Spinal cord (tissue), 10 donors: ENCODE results near the gene PDE6C. TPM values are rescaled to one million over a fixed set of nuclear protein-coding genes. Genes with fewer than 3 reads are reported as not detected.

Experiments
- DNase-seq, 6 donors: peaks; one replicate each; pipeline versions ENCODE4 v3.0.0 to v3.0.0-alpha.2; 2013 to 2015; ENCODE audit warnings: low spot score in 6 of 6, low read depth in 4 of 6
- H3K27ac ChIP-seq: one replicate; pipeline ENCODE4 v1.5.1; 2013; ENCODE audit warnings: low read depth, low read length, control low read depth
- H3K27me3 ChIP-seq: one replicate; pipeline ENCODE4 v1.6.1; 2013; ENCODE audit warnings: low read length; ENCODE audit not compliant: control insufficient read depth, insufficient read depth
- H3K36me3 ChIP-seq: one replicate; pipeline ENCODE4 v1.6.1; 2013; ENCODE audit warnings: low read length; ENCODE audit not compliant: control insufficient read depth, insufficient read depth
- H3K4me1 ChIP-seq: one replicate; pipeline ENCODE4 v1.6.1; 2013; ENCODE audit warnings: low read length; ENCODE audit not compliant: control insufficient read depth, insufficient read depth
- H3K4me3 ChIP-seq: one replicate; pipeline ENCODE4 v1.5.1; 2013; ENCODE audit warnings: low read depth, low read length, control low read depth
- H3K9me3 ChIP-seq: one replicate; pipeline ENCODE4 v1.6.1; 2013; ENCODE audit warnings: low read length; ENCODE audit not compliant: control insufficient read depth, insufficient read depth
- WGBS: methylation state at CpG from one replicate; pipeline ENCODE4 v1.1.5; 2013; ENCODE audit warnings: missing lambda C conversion rate; ENCODE audit not compliant: insufficient coverage; 5-methylcytosine and 5-hydroxymethylcytosine counted together
- polyA plus RNA-seq, 2 donors: library from polyadenylated mRNA; unstranded; fragments of 120-200 nt; gene quantifications; one replicate each; pipeline ENCODE4 v1.2.1, GENCODE V29; 2013; ENCODE audit not compliant: insufficient read length in 2 of 2
- total RNA-seq, 2 donors: library from RNA; depleted of rRNA in 1 of 2; stranded (reverse); fragments of 120-200 nt in 1 of 2; fragments of >200 nt in 1 of 2; gene quantifications; one replicate each; pipeline versions ENCODE4 v1.2.3 to v1.2.4, GENCODE V29; 2013 to 2014
- donor health status: healthy.

PDE6C gene
- total and polyA plus RNA-seq, 4 donors, result 0.82 to 3.5 TPM; not detected in 2

DNA sequence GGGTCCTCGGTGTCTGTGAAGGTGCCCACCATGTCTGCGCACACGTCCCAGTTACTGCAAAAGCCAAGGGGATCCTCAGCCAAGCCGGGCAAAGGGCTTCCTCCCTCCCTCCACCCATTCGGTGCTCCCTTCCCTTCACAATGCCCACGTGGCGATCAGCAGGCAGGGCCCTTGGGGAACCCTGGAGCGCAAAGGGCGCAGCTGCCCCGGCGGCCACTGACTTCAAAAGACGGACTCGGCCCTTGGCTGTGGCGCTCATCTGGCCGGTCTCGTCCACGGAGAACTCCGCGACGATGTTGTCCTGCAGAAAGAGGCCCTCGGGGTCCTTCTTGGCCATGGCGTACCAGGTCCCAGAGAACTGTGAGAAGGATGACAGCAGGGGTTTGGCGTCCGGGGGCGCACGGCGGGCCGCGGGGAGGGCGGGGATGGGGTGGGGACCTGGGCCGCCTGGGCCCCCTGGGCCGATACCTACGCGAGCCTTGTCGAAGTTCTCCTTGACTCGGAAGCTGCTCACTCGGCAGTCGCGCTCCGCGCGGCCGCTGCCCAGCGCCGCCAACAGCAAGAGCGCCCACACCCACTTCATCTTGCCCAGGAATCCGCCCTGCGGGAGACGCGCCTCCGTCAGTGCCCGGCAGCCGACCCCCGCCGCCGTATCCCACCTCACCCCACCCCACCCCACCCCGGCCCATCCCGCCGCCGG, 11.7 kb upstream of the PDE6C start:
- Histone ChIP-seq H3K36me3 (no peaks in the 10 kb centered on the region), H3K27ac (no peak overlapping the region), H3K4me1 (peaks cover 13% of the 10 kb centered on the region), H3K27me3 (peaks cover 45% of the 10 kb centered on the region), H3K4me3 (no peak overlapping the region), H3K9me3 (no peaks in the 10 kb centered on the region)
- peak in 2 of 6 donors; percentile 41 to 50 for DNase-seq
- WGBS, result 9% methylated on average over 53 of the region's 60 CpGs

DNA sequence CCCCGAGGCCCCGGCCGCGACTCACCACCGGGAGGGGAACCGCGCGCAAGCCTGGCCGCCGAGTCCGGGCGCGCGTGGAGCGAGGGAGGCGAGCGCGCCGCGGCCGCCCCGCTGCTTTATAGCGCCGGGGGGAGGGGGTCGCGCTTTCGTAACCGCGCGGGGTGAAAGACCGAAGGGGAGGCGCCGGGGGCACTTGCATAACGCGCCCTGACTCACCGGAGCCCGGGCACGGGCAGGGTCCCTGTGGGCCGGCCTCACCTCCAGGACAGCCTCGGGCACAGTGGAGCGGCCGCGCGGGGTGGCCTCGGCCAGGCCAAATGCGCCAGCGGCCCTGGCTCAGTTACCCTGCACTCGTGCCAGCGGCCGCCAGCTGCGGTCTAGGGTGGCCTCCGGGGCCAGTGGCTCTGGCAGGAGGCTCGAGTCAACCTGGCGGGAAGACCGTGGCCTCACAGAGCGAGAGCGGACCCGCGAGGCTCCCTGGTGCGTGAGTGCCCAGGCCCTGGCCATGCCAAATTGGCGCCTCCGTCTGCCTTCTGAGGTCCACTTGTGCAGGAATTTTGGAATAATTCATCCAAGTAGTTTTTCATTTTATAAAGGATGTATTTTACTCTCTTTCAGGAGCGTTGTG, 11.1 kb upstream of the PDE6C start, which contains the start of gene RBP4:
RBP4 (minus strand) TSS at position 90 of the 628 bp plus-strand sequence. CDS start 207 bp downstream, outside the sequence.
- under 1% methylated on average over 61 of the region's 63 CpGs for WGBS
- H3K27ac ChIP-seq, result no peak within 1 kb of the TSS

DNA sequence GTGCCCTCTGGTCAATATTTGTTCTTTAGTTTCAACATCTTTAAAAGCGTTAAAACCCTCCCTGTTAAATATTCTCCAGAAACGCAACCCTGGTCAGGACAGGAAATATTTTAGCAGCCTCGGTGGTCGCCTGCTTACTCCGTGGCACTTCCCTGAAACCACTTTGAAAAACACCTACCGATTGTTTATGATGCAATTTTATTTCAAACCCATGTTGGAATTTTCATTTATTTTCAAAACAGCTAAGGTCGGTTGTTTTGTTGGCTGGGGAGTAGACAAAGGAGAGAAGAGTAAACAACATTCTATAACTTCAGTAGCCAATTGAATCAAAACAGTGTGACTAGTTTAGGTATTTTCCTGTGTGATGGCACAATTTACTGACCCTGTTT, 10.6 kb upstream of the PDE6C start:
- Histone ChIP-seq H3K36me3 (no peaks in the 10 kb centered on the region), H3K4me1 (peaks cover 10% of the 10 kb centered on the region), H3K4me3 (no peak overlapping the region), H3K27me3 (peaks cover 45% of the 10 kb centered on the region), H3K9me3 (no peaks in the 10 kb centered on the region), H3K27ac (no peak overlapping the region)
- 7% methylated on average over 3 of the region's 7 CpGs for WGBS
- DNase-seq, result peak in 1 of 6 donors; percentile 4

More for the DNA sequence above, 11.1 kb upstream of the PDE6C start, which contains the start of gene RBP4:
- Histone ChIP-seq H3K36me3 (no peaks in the 10 kb centered on the region), H3K4me3 (no peak within 1 kb of the TSS), H3K27me3 (peaks cover 45% of the 10 kb centered on the region), H3K4me1 (peaks cover 13% of the 10 kb centered on the region), H3K9me3 (no peaks in the 10 kb centered on the region)
- peak in 2 of 6 donors; percentile 36 to 43 for DNase-seq

DNA sequence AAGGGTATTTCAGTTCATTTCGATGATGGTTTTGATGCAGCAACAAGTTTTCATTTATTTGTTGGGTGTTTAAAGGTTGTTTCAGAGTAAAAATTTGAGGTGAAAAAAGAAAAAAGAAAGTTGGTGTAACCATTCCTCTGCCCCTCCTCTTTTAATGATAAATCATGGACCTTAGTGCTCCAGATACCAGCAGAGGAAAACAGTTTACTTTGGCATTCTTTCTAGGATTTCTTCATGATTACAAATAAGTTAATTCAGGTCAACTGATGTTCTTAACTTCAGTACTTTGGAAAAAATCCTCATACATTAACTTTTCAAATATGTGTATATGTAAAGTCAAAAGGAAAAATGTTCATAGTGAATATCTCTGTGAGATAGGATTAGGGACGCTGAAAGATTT, 9.3 kb upstream of the PDE6C start:
- 100% methylated on average over 1 of the region's 2 CpGs for WGBS
- Histone ChIP-seq H3K36me3 (no peaks in the 10 kb centered on the region), H3K4me1 (peaks cover 10% of the 10 kb centered on the region), H3K27ac (no peak overlapping the region), H3K9me3 (peaks cover 2% of the 10 kb centered on the region), H3K27me3 (peaks cover 45% of the 10 kb centered on the region), H3K4me3 (no peak overlapping the region)
- no peak for DNase-seq

DNA sequence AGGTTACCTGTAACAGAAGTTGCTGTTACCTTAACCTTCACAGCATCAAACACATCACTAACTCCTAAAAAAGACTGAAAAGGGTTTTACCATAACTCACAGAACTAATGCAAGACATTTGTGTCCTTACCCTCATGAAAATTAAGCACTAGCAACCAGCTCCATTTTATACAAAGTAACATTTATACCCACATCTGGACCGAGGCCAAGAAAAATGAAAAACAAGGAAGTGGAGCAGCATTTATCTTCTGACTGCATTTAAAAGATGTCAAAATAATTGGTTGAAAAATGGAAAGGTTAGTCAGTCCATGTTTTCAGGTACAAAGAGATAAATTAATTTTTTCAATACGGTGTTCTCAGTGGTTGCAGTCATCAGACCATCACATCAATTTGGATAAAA, 8.2 kb upstream of the PDE6C start:
- Histone ChIP-seq H3K36me3 (no peaks in the 10 kb centered on the region), H3K4me1 (peaks cover 10% of the 10 kb centered on the region), H3K27me3 (peaks cover 45% of the 10 kb centered on the region), H3K27ac (no peak overlapping the region), H3K9me3 (peaks cover 2% of the 10 kb centered on the region), H3K4me3 (no peak overlapping the region)
- DNase-seq, result no peak
- no CpG with 5 or more reads among the region's 2 CpGs for WGBS

DNA sequence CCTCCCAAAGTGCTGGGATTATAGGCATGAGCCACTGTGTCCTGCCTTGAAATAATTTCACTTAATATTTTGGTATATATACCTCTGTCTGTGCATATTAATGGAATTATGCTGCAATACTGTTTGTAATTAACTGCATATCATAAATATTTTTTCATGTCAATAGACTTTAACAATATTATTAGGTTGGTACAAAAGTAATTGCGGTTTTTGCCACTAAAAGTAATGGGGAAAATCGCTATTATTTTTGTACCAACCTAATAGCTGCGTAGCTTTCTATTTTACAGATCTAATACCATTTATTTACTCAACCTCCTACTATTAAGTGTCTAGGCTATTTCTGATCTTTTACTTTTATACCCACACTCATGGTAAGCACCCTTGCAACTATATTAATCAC, 3.9 kb upstream of the PDE6C start:
- H3K9me3 ChIP-seq, result peaks cover 2% of the 10 kb centered on the region
- no peaks in the 10 kb centered on the region for H3K36me3 ChIP-seq
- DNase-seq, result no peak
- H3K4me1 ChIP-seq, result no peaks in the 10 kb centered on the region
- peaks cover 12% of the 10 kb centered on the region for H3K27me3 ChIP-seq
- no peak overlapping the region for H3K27ac ChIP-seq
- no CpG with 5 or more reads among the region's 3 CpGs for WGBS
- H3K4me3 ChIP-seq, result no peak overlapping the region

DNA sequence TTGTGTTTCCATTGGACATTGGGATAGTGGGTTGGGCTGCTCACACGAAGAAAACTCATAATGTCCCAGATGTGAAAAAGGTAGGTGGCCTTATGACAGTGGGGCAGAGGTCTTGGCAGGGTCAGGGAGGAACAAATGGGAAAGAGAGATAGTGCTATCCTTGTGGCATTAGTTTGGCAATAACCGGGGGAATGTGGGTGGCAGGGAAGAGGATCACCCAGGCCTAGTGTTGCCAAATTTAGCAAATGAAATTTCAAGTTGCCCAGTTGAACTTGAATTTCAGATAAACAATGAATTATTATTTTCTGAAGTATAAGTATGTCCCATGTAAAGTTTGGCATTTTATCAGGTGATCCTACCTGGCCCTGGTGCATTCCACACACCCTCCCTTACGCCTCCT, 789 bp downstream of the PDE6C start:
- no peak for DNase-seq
- 87% methylated on average over 3 of the region's 3 CpGs for WGBS
- Histone ChIP-seq H3K4me1 (no peaks in the 10 kb centered on the region), H3K36me3 (no peaks in the 10 kb centered on the region), H3K27ac (no peak overlapping the region), H3K9me3 (no peaks in the 10 kb centered on the region), H3K27me3 (no peaks in the 10 kb centered on the region), H3K4me3 (no peak overlapping the region)

DNA sequence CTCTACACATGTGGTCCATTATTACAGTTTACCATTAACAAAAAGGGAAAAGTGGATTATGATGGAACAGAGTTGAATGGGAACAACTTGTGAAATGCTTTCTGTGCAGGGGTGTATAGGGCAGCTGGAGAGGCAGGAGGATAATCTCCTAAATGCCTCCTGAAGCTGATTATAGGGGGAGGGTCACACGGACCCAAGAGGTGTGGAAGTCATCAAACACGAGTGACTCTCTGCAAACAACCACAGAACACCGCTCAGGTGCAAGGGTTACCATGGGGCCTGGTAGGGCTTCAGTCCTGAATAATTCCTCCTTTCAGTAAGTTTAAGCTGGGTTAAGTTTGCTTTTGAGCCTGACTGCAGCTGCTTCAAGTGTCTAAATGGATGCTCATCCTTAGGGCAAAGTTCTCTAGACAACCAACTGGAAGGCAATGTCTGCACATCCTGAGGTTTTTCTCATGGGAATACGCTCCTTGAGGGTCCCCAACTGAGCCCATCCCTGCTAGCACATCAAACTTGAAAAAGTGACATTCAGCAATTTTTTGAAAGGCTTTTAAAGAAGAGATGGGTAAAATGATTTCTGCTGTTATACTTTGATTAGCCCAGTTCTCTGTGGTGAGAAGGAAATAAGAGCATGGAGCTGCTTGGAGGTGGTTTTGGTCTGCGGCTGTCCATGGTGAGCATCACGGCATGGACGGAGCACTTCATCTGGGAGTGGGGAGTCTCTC, 1.9 kb downstream of the PDE6C start:
- no peaks in the 10 kb centered on the region for H3K36me3 ChIP-seq
- DNase-seq, result no peak
- H3K4me3 ChIP-seq, result no peak overlapping the region
- WGBS, result 97% methylated on average over 4 of the region's 7 CpGs
- no peaks in the 10 kb centered on the region for H3K9me3 ChIP-seq
- H3K27me3 ChIP-seq, result no peaks in the 10 kb centered on the region
- no peak overlapping the region for H3K27ac ChIP-seq
- H3K4me1 ChIP-seq, result no peaks in the 10 kb centered on the region

DNA sequence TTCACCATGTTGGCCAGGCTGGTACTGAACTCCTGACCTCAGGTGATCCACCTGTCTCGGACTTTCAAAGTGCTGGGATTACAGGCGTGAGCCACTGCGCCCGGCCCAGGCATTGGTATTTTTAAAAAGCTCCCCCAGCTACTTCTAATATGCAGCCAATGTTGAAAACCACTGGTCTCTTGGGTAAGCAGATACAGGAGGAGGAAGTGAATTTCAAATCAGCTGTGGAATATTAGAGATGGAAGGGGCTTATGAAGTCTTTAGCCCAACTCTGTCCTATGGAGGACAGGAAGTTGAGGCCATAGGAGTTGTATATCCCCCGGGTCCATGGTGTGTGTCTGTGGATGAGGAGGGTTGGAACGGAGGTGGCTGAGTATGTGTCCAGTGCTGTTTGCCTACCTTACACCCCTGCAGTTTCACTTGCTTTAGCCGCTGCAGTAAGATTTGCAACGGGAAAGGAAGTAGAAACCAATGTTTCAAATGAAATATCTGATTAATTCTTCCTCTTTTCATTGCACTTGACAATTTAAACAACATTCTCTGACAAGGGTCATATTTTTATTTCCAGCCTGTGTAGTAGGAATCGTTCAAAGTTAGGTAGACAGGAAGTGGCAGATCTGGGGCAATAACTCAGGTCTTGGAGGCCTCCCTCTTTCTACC, 3.4 kb downstream of the PDE6C start:
- Histone ChIP-seq H3K4me1 (no peaks in the 10 kb centered on the region), H3K27me3 (no peaks in the 10 kb centered on the region), H3K9me3 (no peaks in the 10 kb centered on the region), H3K36me3 (no peaks in the 10 kb centered on the region), H3K27ac (no peak overlapping the region), H3K4me3 (no peak overlapping the region)
- DNase-seq, result no peak
- 88% methylated on average over 1 of the region's 9 CpGs for WGBS
